CMK (cell line): ENCODE results near the gene DCTN2.
"Not testable (repeated sequence)": the region's sequence is repeated elsewhere in the genome, so short reads cannot be mapped to it uniquely, and the experiment has no call there.

Experiments
- DNase-seq: peaks from one replicate; pipeline ENCODE4 v3.0.0-alpha.2; 2010; ENCODE audit warnings: low read depth

The DCTN2 gene

GRCh38 chr12:57527184-57527583 is 19.8 kb downstream of the DCTN2 start:
- DNase-seq: no peak

GRCh38 chr12:57526477-57527126 is 20.4 kb downstream of the DCTN2 start:
- no peak for DNase-seq

- DNase-seq: no peak
These were observed 21.2 kb downstream of the DCTN2 start for GRCh38 chr12:57525615-57526383.

- no peak for DNase-seq
These were observed 22.0 kb downstream of the DCTN2 start for GRCh38 chr12:57524814-57525614.

GRCh38 chr12:57523706-57524614 is 23.0 kb downstream of the DCTN2 start:
- no peak for DNase-seq

- DNase-seq: peak; percentile 74
These were observed 23.9 kb downstream of the DCTN2 start for GRCh38 chr12:57522887-57523705.

- peak; percentile 88 for DNase-seq
These were observed 24.7 kb downstream of the DCTN2 start, which contains the start of gene MBD6 for GRCh38 chr12:57522011-57522886. MBD6 (plus strand) TSS chr12:57522824; CDS start chr12:57524304, 1,480 bp downstream.

GRCh38 chr12:57521525-57522010 is 25.4 kb downstream of the DCTN2 start:
- no peak for DNase-seq

- peak; percentile 92 for DNase-seq
These were observed 26.8 kb downstream of the DCTN2 start, which contains the start of gene DDIT3 for GRCh38 chr12:57520053-57520818. DDIT3 (minus strand) TSS chr12:57520514; CDS start chr12:57517406, 3,108 bp downstream.

GRCh38 chr12:57519796-57520052 is 27.3 kb downstream of the DCTN2 start:
- no peak for DNase-seq

GRCh38 chr12:57518920-57519795 is 27.8 kb downstream of the DCTN2 start:
- no peak for DNase-seq

- no peak for DNase-seq
These were observed 28.6 kb downstream of the DCTN2 start for GRCh38 chr12:57518176-57518919.

GRCh38 chr12:57517718-57518117 is 29.3 kb downstream of the DCTN2 start:
- not testable (repeated sequence) for DNase-seq

GRCh38 chr12:57517187-57517586 is 29.8 kb downstream of the DCTN2 start:
- no peak for DNase-seq

GRCh38 chr12:57516617-57517153 is 30.3 kb downstream of the DCTN2 start:
- no peak for DNase-seq

GRCh38 chr12:57515934-57516541 is 31.0 kb downstream of the DCTN2 start:
- no peak for DNase-seq
